Vagina (tissue), 2 donors: ENCODE data around the gene TBCD.

ENCODE experiments used
- POLR2A ChIP-seq, 2 donors: fragments of 450-650 bp; IDR thresholded peaks; one replicate each; pipeline ENCODE4 v1.6.1; 2017; ENCODE audit warnings: antibody characterized with exemption in 2 of 2, mild to moderate bottlenecking in 2 of 2, moderate library complexity in 2 of 2
- TF ChIP-seq, protein P1 (sequence below), 3 experiments: fragments of 450-650 bp in 2 of 3; fragments of 200-600 bp in 1 of 3; sonication (generic) in 1 of 3; IDR thresholded peaks; one replicate each; pipeline ENCODE4 v1.5.1; 2017 to 2019; ENCODE audit warnings: antibody characterized with exemption in 3 of 3, mild to moderate bottlenecking in 2 of 3, moderate library complexity in 2 of 3

GRCh38 chr17:82839617-82840292 lies 87.9 kb downstream of the TBCD start, which contains the start of gene ZNF750:
- TF ChIP-seq, protein P1, sequence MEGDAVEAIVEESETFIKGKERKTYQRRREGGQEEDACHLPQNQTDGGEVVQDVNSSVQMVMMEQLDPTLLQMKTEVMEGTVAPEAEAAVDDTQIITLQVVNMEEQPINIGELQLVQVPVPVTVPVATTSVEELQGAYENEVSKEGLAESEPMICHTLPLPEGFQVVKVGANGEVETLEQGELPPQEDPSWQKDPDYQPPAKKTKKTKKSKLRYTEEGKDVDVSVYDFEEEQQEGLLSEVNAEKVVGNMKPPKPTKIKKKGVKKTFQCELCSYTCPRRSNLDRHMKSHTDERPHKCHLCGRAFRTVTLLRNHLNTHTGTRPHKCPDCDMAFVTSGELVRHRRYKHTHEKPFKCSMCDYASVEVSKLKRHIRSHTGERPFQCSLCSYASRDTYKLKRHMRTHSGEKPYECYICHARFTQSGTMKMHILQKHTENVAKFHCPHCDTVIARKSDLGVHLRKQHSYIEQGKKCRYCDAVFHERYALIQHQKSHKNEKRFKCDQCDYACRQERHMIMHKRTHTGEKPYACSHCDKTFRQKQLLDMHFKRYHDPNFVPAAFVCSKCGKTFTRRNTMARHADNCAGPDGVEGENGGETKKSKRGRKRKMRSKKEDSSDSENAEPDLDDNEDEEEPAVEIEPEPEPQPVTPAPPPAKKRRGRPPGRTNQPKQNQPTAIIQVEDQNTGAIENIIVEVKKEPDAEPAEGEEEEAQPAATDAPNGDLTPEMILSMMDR (IDR thresholded peaks at IDR 0.05), result no peak
- TF ChIP-seq POLR2A (IDR thresholded peaks at IDR 0.05), result no peak
